WTC11 (cell line): ENCODE results near the gene RPS6KA2.

Source experiments
- CTCF ChIP-seq: fragments of 200-600 bp; IDR thresholded peaks from 2 replicates; pipeline ENCODE4 v1.8.0; 2022; ENCODE audit warnings: antibody characterized with exemption
- HMGXB4 ChIP-seq: sonication (generic); formaldehyde crosslinking; IDR thresholded peaks from 2 replicates; pipeline ENCODE4 v1.8.1; 2023; ENCODE audit warnings: mild to moderate bottlenecking, moderate library complexity, missing genetic modification reagents
- MYBL2 ChIP-seq: sonication (generic); formaldehyde crosslinking; IDR thresholded peaks from 2 replicates; pipeline ENCODE4 v1.8.1; 2023; ENCODE audit warnings: mild to moderate bottlenecking, moderate library complexity, missing genetic modification reagents
- ZNF416 ChIP-seq: fragments of 250-450 bp; sonication (Bioruptor Pico); IDR thresholded peaks from 2 replicates; pipeline ENCODE4 v1.9.0; 2021; ENCODE audit warnings: mild to moderate bottlenecking, inconsistent platforms

DNA sequence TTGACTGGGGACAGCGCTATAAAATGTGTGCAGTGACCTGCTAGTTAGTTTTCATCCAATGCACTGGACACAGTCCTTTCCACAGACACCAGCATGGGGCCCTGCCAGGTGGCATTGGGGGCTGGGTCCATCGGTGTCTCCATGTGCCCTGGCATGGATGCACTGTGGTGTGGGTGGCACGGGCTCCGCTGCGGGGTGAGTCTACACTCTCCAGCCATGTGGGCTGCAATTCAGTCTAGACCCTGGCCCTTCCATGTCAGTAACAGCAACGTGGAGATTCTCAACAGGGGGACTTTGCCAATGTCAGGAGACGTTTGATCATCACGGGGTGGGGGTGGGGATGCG is 140.5 kb downstream of the RPS6KA2 start:
- TF ChIP-seq CTCF (no peak), HMGXB4 (no peak), ZNF416 (CRISPR knock-in tag) (no peak), MYBL2 (CRISPR knock-in tag) (no peak)
